ENCODE results near the gene SPINK4.

GRCh38 chr9:33288235-33288634 is 48.3 kb downstream of the SPINK4 start:
- no peak for TF ChIP-seq CTCF (IDR thresholded peaks at IDR 0.05)
- no peak for TF ChIP-seq POLR2A (IDR thresholded peaks at IDR 0.05)

Data from uterus (tissue), 2 donors.